ENCODE results near the gene FBXW8. TPM values are rescaled to one million over a fixed set of nuclear protein-coding genes. Genes with fewer than 3 reads are reported as not detected.

The FBXW8 gene
- total RNA-seq, 4 donors from 2014 or later, result 8.5 to 14.3 (median 10.6) TPM

- TF ChIP-seq CTCF (IDR thresholded peaks at IDR 0.05; ENCODE audit: low read depth), result no peak
These were observed 125.3 kb downstream of the FBXW8 start for GRCh38 chr12:117036046-117036445.

GRCh38 chr12:117036547-117036946, 125.8 kb downstream of the FBXW8 start:
- TF ChIP-seq CTCF (IDR thresholded peaks at IDR 0.05; ENCODE audit: low read depth), result no peak

GRCh38 chr12:117037289-117038022, 126.7 kb downstream of the FBXW8 start:
- TF ChIP-seq CTCF (IDR thresholded peaks at IDR 0.05; ENCODE audit: low read depth), result no peak

- no peak for TF ChIP-seq CTCF (IDR thresholded peaks at IDR 0.05; ENCODE audit: low read depth)
These were observed 127.4 kb downstream of the FBXW8 start for GRCh38 chr12:117038023-117038680.

GRCh38 chr12:117038919-117039318, 128.2 kb downstream of the FBXW8 start:
- no peak for TF ChIP-seq CTCF (IDR thresholded peaks at IDR 0.05; ENCODE audit: low read depth)

- TF ChIP-seq CTCF (IDR thresholded peaks at IDR 0.05; ENCODE audit: low read depth), result no peak
These were observed 129.2 kb downstream of the FBXW8 start for GRCh38 chr12:117039891-117040309.

GRCh38 chr12:117040496-117040895, 129.7 kb downstream of the FBXW8 start:
- TF ChIP-seq CTCF (IDR thresholded peaks at IDR 0.05; ENCODE audit: low read depth), result no peak
